ENCODE measurements around the gene HS3ST3B1. TPM values are rescaled to one million over a fixed set of nuclear protein-coding genes. Genes with fewer than 3 reads are reported as not detected.

HS3ST3B1 gene
- total and polyA plus RNA-seq, 2 of the 4 experiments (the other 2 are of a cell fraction), result 3.1 to 4.3 TPM

GRCh38 chr17:14333506-14333905, 32.6 kb downstream of the HS3ST3B1 start:
- H3K56ac ChIP-seq (ENCODE audit: extremely low read depth, insufficient read depth, low read length), result no peak overlapping the region
- H2AK5ac ChIP-seq (ENCODE audit: low read depth, low read length), result no peak overlapping the region
- no peak overlapping the region for H2BK5ac ChIP-seq (ENCODE audit: low read depth, low read length, poor library complexity, severe bottlenecking)
- no peaks in the 10 kb centered on the region for H3K27me3 ChIP-seq (ENCODE audit: control insufficient read depth, insufficient read depth, low read length)
- H2BK15ac ChIP-seq (ENCODE audit: low read depth, low read length), result no peak overlapping the region
- no peak overlapping the region for H3K18ac ChIP-seq (ENCODE audit: low read depth, low read length)
- H3K9me1 ChIP-seq (ENCODE audit: insufficient read depth, low read length), result 0 out of 2 replicates have a peak, but pooled peaks cover 4% of the 10 kb centered on the region
- TF ChIP-seq MAFK (IDR thresholded peaks at IDR 0.05; ENCODE audit: low read depth, low read length) (no peak), RCOR1 (IDR thresholded peaks at IDR 0.05; ENCODE audit: insufficient replicate concordance, low read length) (no peak)
- no peak overlapping the region for H2BK20ac ChIP-seq (ENCODE audit: low read depth, low read length)
- peaks cover 37% of the 10 kb centered on the region; the same call in 1 of the 2 replicates for H4K20me1 ChIP-seq (ENCODE audit: insufficient read depth, low read length)
- H4K5ac ChIP-seq (ENCODE audit: low read depth, low read length), result no peak overlapping the region
- H3K4me1 ChIP-seq (ENCODE audit: control insufficient read depth, insufficient read depth, low read length), result peaks cover 4% of the 10 kb centered on the region; the same call in 1 of the 2 replicates
- peaks cover 4% of the 10 kb centered on the region for H3K36me3 ChIP-seq (ENCODE audit: control insufficient read depth, insufficient read depth, low read length)
- no peak overlapping the region for H3K4me3 ChIP-seq (ENCODE audit: insufficient read depth, low read depth, low read length)
- no peak overlapping the region for H2AK9ac ChIP-seq (replicated peaks; ENCODE audit: low read depth, low read length, poor library complexity)
- H3K79me1 ChIP-seq (ENCODE audit: low read depth in 1 of 2, low read length in 2 of 2), result peaks cover 28 to 76% of the 10 kb centered on the region in 2 experiments
- no TSS peak for BruUV-seq (replicated peaks)
- POLR2A ChIA-PET (ENCODE audit: unreplicated experiment), result no interaction called here
- no peak overlapping the region for H4K91ac ChIP-seq (ENCODE audit: insufficient read depth, low read depth, low read length)
- ATAC-seq (ENCODE audit: low read depth) (no peak), DNase-seq (no peak)
- CTCF ChIA-PET, result interaction anchor here (0.6 kb wide), 1 partner anchor 1359 kb away, joined by 4 read pairs; no protein-coding TSS in a partner anchor
- H3K14ac ChIP-seq (replicated peaks; ENCODE audit: low read depth, low read length), result no peak overlapping the region
- no peak overlapping the region for H4K8ac ChIP-seq (ENCODE audit: low read depth in 2 of 2, low read length in 2 of 2)
- H3K4me2 ChIP-seq (ENCODE audit: low read depth, low read length), result no peak overlapping the region
- dilution Hi-C loops (cut with HindIII; ENCODE audit: low sequenced_read_pairs, unreplicated experiment), result no loop called here
- WGBS, 2 experiments (ENCODE audit: extremely low coverage in 2 of 2, insufficient read length in 1 of 2), result no CpG with 5 or more reads among the region's 7 CpGs
- in situ Hi-C loops (cut with MboI; ENCODE audit: low sequenced_read_pairs), result no loop called here
- no peak overlapping the region for H2AFZ ChIP-seq (replicated peaks; ENCODE audit: low read length, poor library complexity)
- H3K9ac ChIP-seq (ENCODE audit: low read depth, low read length), result no peak overlapping the region
- H2BK120ac ChIP-seq (ENCODE audit: low read depth, low read length), result no peak overlapping the region
- no peaks in the 10 kb centered on the region for H3K9me3 ChIP-seq (ENCODE audit: control insufficient read depth, insufficient read depth, low read length)
- no peak overlapping the region for H3K4ac ChIP-seq (ENCODE audit: low read depth, low read length)
- intact Hi-C loops (cut with micrococcal nuclease), result no loop called here
- H3K23ac ChIP-seq (ENCODE audit: low read depth, low read length), result no peak overlapping the region
- H3K27ac ChIP-seq (ENCODE audit: insufficient read depth, low read length), result no peak overlapping the region
